ENCODE results near the gene MYH10. TPM values are rescaled to one million over a fixed set of nuclear protein-coding genes. Genes with fewer than 3 reads are reported as not detected.
"Not testable (repeated sequence)": the region's sequence is repeated elsewhere in the genome, so short reads cannot be mapped to it uniquely, and the experiment has no call there.

The MYH10 gene
- total RNA-seq (2014; rRNA removed; shearing (Covaris generic)): 84.4 and 103 TPM in 2 replicates

- no peaks in the 10 kb centered on the region for H3K36me3 ChIP-seq (replicated peaks; ENCODE audit: control insufficient read depth, insufficient read depth, low read length)
- DNase-seq: peak; percentile 61
- H3K27me3 ChIP-seq (ENCODE audit: control insufficient read depth, insufficient read depth, low read length): no peaks in the 10 kb centered on the region
- peak within 1 kb of the TSS; percentile 85 for H3K4me3 ChIP-seq (ENCODE audit: insufficient read depth, low read depth, low read length)
These were observed at the start of gene MYH10 for GRCh38 chr17:8630227-8630801. Gene MYH10, minus strand, starts transcription at chr17:8630725. Its CDS starts 7,479 bp downstream, at chr17:8623246.

- Histone ChIP-seq H3K27me3 (ENCODE audit: control insufficient read depth, insufficient read depth, low read length) (no peaks in the 10 kb centered on the region), H3K36me3 (replicated peaks; ENCODE audit: control insufficient read depth, insufficient read depth, low read length) (no peaks in the 10 kb centered on the region), H3K4me3 (ENCODE audit: insufficient read depth, low read depth, low read length) (no peak overlapping the region)
- DNase-seq: no peak
These were observed 48.6 kb upstream of the MYH10 start for GRCh38 chr17:8679126-8679525.

GRCh38 chr17:8675306-8675705 is 44.8 kb upstream of the MYH10 start:
- Histone ChIP-seq H3K27me3 (ENCODE audit: control insufficient read depth, insufficient read depth, low read length) (no peaks in the 10 kb centered on the region), H3K36me3 (replicated peaks; ENCODE audit: control insufficient read depth, insufficient read depth, low read length) (no peaks in the 10 kb centered on the region), H3K4me3 (ENCODE audit: insufficient read depth, low read depth, low read length) (no peak overlapping the region)
- DNase-seq: no peak

- H3K27me3 ChIP-seq (ENCODE audit: control insufficient read depth, insufficient read depth, low read length): no peaks in the 10 kb centered on the region
- no peak for DNase-seq
- H3K36me3 ChIP-seq (replicated peaks; ENCODE audit: control insufficient read depth, insufficient read depth, low read length): no peaks in the 10 kb centered on the region
- no peak overlapping the region for H3K4me3 ChIP-seq (ENCODE audit: insufficient read depth, low read depth, low read length)
These were observed 44.1 kb upstream of the MYH10 start for GRCh38 chr17:8674344-8675305.

GRCh38 chr17:8673612-8674011 is 43.1 kb upstream of the MYH10 start:
- no peaks in the 10 kb centered on the region for H3K36me3 ChIP-seq (replicated peaks; ENCODE audit: control insufficient read depth, insufficient read depth, low read length)
- no peak overlapping the region for H3K4me3 ChIP-seq (ENCODE audit: insufficient read depth, low read depth, low read length)
- H3K27me3 ChIP-seq (ENCODE audit: control insufficient read depth, insufficient read depth, low read length): no peaks in the 10 kb centered on the region
- no peak for DNase-seq

GRCh38 chr17:8672326-8672725 is 41.8 kb upstream of the MYH10 start:
- no peak for DNase-seq
- Histone ChIP-seq H3K27me3 (ENCODE audit: control insufficient read depth, insufficient read depth, low read length) (no peaks in the 10 kb centered on the region), H3K4me3 (ENCODE audit: insufficient read depth, low read depth, low read length) (no peak overlapping the region)

GRCh38 chr17:8670421-8670820 is 39.9 kb upstream of the MYH10 start:
- no peaks in the 10 kb centered on the region for H3K36me3 ChIP-seq (replicated peaks; ENCODE audit: control insufficient read depth, insufficient read depth, low read length)
- DNase-seq: no peak
- H3K27me3 ChIP-seq (ENCODE audit: control insufficient read depth, insufficient read depth, low read length): no peaks in the 10 kb centered on the region
- H3K4me3 ChIP-seq (ENCODE audit: insufficient read depth, low read depth, low read length): no peak overlapping the region

More at GRCh38 chr17:8672326-8672725, 41.8 kb upstream of the MYH10 start:
- H3K36me3 ChIP-seq (replicated peaks; ENCODE audit: control insufficient read depth, insufficient read depth, low read length): no peaks in the 10 kb centered on the region

- Histone ChIP-seq H3K27me3 (ENCODE audit: control insufficient read depth, insufficient read depth, low read length) (no peaks in the 10 kb centered on the region), H3K36me3 (replicated peaks; ENCODE audit: control insufficient read depth, insufficient read depth, low read length) (no peaks in the 10 kb centered on the region), H3K4me3 (ENCODE audit: insufficient read depth, low read depth, low read length) (no peak overlapping the region)
- no peak for DNase-seq
These were observed 37.7 kb upstream of the MYH10 start for GRCh38 chr17:8668176-8668740.

- DNase-seq: no peak
- Histone ChIP-seq H3K4me3 (ENCODE audit: insufficient read depth, low read depth, low read length) (no peak overlapping the region), H3K27me3 (ENCODE audit: control insufficient read depth, insufficient read depth, low read length) (no peaks in the 10 kb centered on the region), H3K36me3 (replicated peaks; ENCODE audit: control insufficient read depth, insufficient read depth, low read length) (no peaks in the 10 kb centered on the region)
These were observed 36.9 kb upstream of the MYH10 start for GRCh38 chr17:8667421-8667820.

- no peak overlapping the region for H3K4me3 ChIP-seq (ENCODE audit: insufficient read depth, low read depth, low read length)
- no peaks in the 10 kb centered on the region for H3K36me3 ChIP-seq (replicated peaks; ENCODE audit: control insufficient read depth, insufficient read depth, low read length)
- no peak for DNase-seq
- no peaks in the 10 kb centered on the region for H3K27me3 ChIP-seq (ENCODE audit: control insufficient read depth, insufficient read depth, low read length)
These were observed 35.2 kb upstream of the MYH10 start for GRCh38 chr17:8665684-8666083.

- Histone ChIP-seq H3K27me3 (ENCODE audit: control insufficient read depth, insufficient read depth, low read length) (no peaks in the 10 kb centered on the region), H3K4me3 (ENCODE audit: insufficient read depth, low read depth, low read length) (no peak overlapping the region), H3K36me3 (replicated peaks; ENCODE audit: control insufficient read depth, insufficient read depth, low read length) (no peaks in the 10 kb centered on the region)
- DNase-seq: no peak
These were observed 34.1 kb upstream of the MYH10 start for GRCh38 chr17:8664456-8665126.

- Histone ChIP-seq H3K27me3 (ENCODE audit: control insufficient read depth, insufficient read depth, low read length) (no peaks in the 10 kb centered on the region), H3K36me3 (replicated peaks; ENCODE audit: control insufficient read depth, insufficient read depth, low read length) (no peaks in the 10 kb centered on the region), H3K4me3 (ENCODE audit: insufficient read depth, low read depth, low read length) (no peak overlapping the region)
- DNase-seq: no peak
These were observed 32.4 kb upstream of the MYH10 start for GRCh38 chr17:8662973-8663372.

GRCh38 chr17:8662076-8662831 is 31.7 kb upstream of the MYH10 start:
- no peak for DNase-seq
- H3K36me3 ChIP-seq (replicated peaks; ENCODE audit: control insufficient read depth, insufficient read depth, low read length): no peaks in the 10 kb centered on the region

GRCh38 chr17:8660709-8661108 is 30.2 kb upstream of the MYH10 start:
- H3K4me3 ChIP-seq (ENCODE audit: insufficient read depth, low read depth, low read length); DNase-seq; H3K27me3 ChIP-seq (ENCODE audit: control insufficient read depth, insufficient read depth, low read length); H3K36me3 ChIP-seq (replicated peaks; ENCODE audit: control insufficient read depth, insufficient read depth, low read length): not testable (repeated sequence)

More at GRCh38 chr17:8662076-8662831, 31.7 kb upstream of the MYH10 start:
- Histone ChIP-seq H3K27me3 (ENCODE audit: control insufficient read depth, insufficient read depth, low read length) (no peaks in the 10 kb centered on the region), H3K4me3 (ENCODE audit: insufficient read depth, low read depth, low read length) (no peak overlapping the region)

Measured in H7 (cell line).